ENCODE data around the gene PYROXD2.

The PYROXD2 gene

DNA sequence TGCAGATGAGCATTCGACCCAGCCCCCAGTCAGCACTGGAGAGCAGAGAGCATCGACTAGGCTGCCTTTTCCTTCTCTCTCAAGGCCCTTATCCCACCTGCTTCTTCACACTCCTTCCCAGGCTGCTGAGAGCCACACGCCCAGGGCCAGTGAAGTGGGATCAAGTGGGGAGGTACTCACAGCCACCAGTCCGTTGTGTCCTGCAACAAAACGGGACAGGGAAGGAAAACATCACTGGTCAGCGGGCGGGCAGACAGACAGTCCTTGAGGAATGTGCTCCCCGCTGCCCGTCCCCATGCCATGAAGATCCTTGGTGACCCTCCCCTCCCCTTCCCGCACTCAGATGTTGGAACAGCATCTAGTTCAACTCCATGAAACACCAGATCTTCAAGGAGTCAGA, 4.2 kb downstream of the PYROXD2 start:
- no peak for DNase-seq (ENCODE audit: low spot score)
- ATAC-seq (ENCODE audit: low read depth), result no peak
- Histone ChIP-seq H3K9me3 (ENCODE audit: severe bottlenecking) (no peaks in the 10 kb centered on the region), H3K36me3 (ENCODE audit: low read depth) (no peaks in the 10 kb centered on the region), H3K4me3 (ENCODE audit: severe bottlenecking) (no peak overlapping the region), H3K27me3 (ENCODE audit: insufficient read depth, poor library complexity, severe bottlenecking) (no peaks in the 10 kb centered on the region), H3K4me1 (ENCODE audit: insufficient read depth, poor library complexity, severe bottlenecking) (peaks cover 4% of the 10 kb centered on the region), H3K27ac (ENCODE audit: poor library complexity, severe bottlenecking) (no peak overlapping the region)
- TF ChIP-seq, protein P1, sequence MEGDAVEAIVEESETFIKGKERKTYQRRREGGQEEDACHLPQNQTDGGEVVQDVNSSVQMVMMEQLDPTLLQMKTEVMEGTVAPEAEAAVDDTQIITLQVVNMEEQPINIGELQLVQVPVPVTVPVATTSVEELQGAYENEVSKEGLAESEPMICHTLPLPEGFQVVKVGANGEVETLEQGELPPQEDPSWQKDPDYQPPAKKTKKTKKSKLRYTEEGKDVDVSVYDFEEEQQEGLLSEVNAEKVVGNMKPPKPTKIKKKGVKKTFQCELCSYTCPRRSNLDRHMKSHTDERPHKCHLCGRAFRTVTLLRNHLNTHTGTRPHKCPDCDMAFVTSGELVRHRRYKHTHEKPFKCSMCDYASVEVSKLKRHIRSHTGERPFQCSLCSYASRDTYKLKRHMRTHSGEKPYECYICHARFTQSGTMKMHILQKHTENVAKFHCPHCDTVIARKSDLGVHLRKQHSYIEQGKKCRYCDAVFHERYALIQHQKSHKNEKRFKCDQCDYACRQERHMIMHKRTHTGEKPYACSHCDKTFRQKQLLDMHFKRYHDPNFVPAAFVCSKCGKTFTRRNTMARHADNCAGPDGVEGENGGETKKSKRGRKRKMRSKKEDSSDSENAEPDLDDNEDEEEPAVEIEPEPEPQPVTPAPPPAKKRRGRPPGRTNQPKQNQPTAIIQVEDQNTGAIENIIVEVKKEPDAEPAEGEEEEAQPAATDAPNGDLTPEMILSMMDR (IDR thresholded peaks at IDR 0.05; ENCODE audit: poor library complexity, severe bottlenecking), result no peak

DNA sequence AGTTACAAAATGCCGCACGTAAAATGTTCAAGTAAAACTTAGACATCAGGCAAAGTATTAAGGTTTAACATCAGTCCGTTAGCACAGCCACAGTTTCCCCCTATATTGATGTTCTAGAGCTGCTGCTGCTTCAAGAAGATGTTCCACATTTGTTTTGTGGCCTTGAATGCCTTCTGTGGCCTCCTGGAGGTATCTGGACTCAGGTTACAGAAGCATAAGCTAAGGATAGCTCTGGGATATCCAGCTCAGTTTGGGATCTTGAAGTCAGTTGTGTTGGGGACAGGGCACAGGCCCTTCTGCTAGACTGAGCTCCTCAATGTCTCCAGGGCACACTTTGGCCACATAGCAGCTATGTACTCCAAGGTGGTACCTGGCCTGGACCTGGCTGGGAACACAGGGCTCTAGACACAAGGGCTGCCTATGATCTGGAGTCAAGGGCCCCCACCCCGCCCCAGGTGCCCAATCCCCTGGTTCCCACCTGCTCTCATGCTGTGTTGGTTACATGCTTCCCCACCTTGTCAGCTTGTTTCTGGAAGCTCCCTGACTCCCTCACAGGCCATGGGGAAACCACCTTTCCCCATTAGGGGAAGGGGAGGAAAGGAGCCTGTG, 4.7 kb downstream of the PYROXD2 start:
- H3K27ac ChIP-seq (ENCODE audit: poor library complexity, severe bottlenecking), result no peak overlapping the region
- TF ChIP-seq, protein P1 (IDR thresholded peaks at IDR 0.05; ENCODE audit: poor library complexity, severe bottlenecking), result no peak
- peaks cover 1% of the 10 kb centered on the region for H3K4me1 ChIP-seq (ENCODE audit: insufficient read depth, poor library complexity, severe bottlenecking)
- ATAC-seq (ENCODE audit: low read depth) (no peak), DNase-seq (ENCODE audit: low spot score) (no peak)
- no peaks in the 10 kb centered on the region for H3K9me3 ChIP-seq (ENCODE audit: severe bottlenecking)
- no peaks in the 10 kb centered on the region for H3K27me3 ChIP-seq (ENCODE audit: insufficient read depth, poor library complexity, severe bottlenecking)
- no peaks in the 10 kb centered on the region for H3K36me3 ChIP-seq (ENCODE audit: low read depth)
- no peak overlapping the region for H3K4me3 ChIP-seq (ENCODE audit: severe bottlenecking)

DNA sequence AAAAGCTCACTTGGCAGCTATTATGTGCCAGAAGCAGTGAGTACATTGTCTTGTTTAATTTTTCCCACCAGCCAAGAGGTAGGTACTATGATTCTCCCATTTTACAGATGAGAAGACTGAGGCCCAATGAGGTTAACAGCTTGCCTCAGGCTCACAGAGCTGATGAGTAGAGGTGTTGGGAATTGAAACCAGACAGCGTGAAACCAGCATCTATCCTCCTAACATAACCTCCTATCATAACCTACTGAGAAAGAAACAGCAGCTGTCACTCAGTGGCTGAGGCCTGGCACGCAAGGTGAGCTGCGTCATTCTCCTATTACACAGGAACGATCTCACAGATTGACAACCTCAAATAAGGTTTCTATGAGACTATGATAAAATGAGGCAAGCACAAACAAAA, 6.2 kb downstream of the PYROXD2 start:
- no peak for ATAC-seq (ENCODE audit: low read depth)
- TF ChIP-seq, protein P1 (IDR thresholded peaks at IDR 0.05; ENCODE audit: poor library complexity, severe bottlenecking), result no peak
- H3K36me3 ChIP-seq (ENCODE audit: low read depth), result no peaks in the 10 kb centered on the region
- no peaks in the 10 kb centered on the region for H3K9me3 ChIP-seq (ENCODE audit: severe bottlenecking)
- no peak overlapping the region for H3K27ac ChIP-seq (ENCODE audit: poor library complexity, severe bottlenecking)
- DNase-seq (ENCODE audit: low spot score), result no peak
- H3K4me3 ChIP-seq (ENCODE audit: severe bottlenecking), result no peak overlapping the region
- no peaks in the 10 kb centered on the region for H3K27me3 ChIP-seq (ENCODE audit: insufficient read depth, poor library complexity, severe bottlenecking)
- peaks cover 11% of the 10 kb centered on the region for H3K4me1 ChIP-seq (ENCODE audit: insufficient read depth, poor library complexity, severe bottlenecking)

DNA sequence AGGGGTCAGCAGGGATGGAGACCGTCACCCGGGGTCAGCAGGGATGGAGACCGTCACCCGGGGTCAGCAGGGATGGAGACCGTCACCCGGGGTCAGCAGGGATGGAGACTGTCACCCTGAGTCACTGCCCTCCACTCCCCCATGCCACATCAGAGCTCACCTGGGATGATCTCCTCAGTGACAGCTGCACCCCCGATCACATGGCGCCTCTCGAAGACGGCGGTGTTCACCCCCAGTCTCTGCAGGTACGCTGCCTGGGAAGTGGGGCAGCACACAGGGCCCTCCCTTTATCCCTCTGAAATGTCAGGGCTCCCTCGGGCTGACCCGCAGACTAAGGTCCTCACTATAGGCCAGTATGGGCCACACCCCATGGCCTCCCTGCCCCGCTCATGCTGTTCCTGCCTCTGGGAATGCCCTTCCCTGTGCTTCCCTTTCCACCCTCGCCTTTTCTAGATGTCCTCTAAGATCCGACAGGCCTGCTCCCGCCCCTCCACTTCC, 7.2 kb downstream of the PYROXD2 start:
- Histone ChIP-seq H3K27me3 (ENCODE audit: insufficient read depth, poor library complexity, severe bottlenecking) (no peaks in the 10 kb centered on the region), H3K4me1 (ENCODE audit: insufficient read depth, poor library complexity, severe bottlenecking) (peaks cover 13% of the 10 kb centered on the region), H3K4me3 (ENCODE audit: severe bottlenecking) (no peak overlapping the region), H3K36me3 (ENCODE audit: low read depth) (no peaks in the 10 kb centered on the region), H3K27ac (ENCODE audit: poor library complexity, severe bottlenecking) (no peak overlapping the region), H3K9me3 (ENCODE audit: severe bottlenecking) (no peaks in the 10 kb centered on the region)
- ATAC-seq (ENCODE audit: low read depth) (no peak), DNase-seq (ENCODE audit: low spot score) (no peak)
- TF ChIP-seq, protein P1 (IDR thresholded peaks at IDR 0.05; ENCODE audit: poor library complexity, severe bottlenecking), result no peak

DNA sequence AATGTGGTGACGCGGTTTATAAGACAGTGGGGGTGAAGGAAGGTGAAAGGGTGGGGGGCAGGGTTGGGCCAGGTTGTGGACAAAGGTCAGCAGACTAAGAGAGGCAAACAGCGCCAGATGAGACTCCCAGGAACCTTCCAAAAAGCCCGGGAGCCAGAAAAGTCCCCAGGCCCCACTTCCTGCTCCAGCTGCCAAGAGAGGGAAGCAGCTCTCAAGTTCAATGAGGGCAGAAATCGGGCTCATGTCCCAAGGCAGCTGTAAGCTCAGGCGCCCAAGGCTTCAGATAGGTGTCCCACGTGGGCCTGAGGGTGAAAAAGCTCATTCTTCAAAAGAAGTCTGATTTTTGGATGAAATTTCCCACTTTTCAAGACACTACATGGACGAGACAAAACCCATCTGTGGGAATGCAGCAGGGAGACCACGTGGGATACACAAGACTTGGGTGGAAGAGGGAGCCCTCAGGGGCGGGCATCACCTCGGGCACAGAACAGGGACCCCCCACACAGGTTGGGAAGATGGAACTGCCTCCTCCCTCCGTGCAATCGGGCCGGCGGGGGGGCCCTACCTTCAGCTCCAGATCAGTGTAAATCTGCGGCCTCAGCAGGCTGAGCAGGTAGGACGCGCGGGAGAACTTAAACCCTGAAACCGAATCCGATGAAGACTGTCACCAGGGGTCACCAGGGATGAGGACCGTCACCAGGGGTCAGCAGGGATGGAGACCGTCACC, 7.8 kb downstream of the PYROXD2 start:
- Histone ChIP-seq H3K9me3 (ENCODE audit: severe bottlenecking) (no peaks in the 10 kb centered on the region), H3K27ac (ENCODE audit: poor library complexity, severe bottlenecking) (no peak overlapping the region), H3K36me3 (ENCODE audit: low read depth) (no peaks in the 10 kb centered on the region), H3K27me3 (ENCODE audit: insufficient read depth, poor library complexity, severe bottlenecking) (no peaks in the 10 kb centered on the region), H3K4me1 (ENCODE audit: insufficient read depth, poor library complexity, severe bottlenecking) (peaks cover 13% of the 10 kb centered on the region), H3K4me3 (ENCODE audit: severe bottlenecking) (no peak overlapping the region)
- TF ChIP-seq, protein P1 (IDR thresholded peaks at IDR 0.05; ENCODE audit: poor library complexity, severe bottlenecking), result no peak
- DNase-seq (ENCODE audit: low spot score) (no peak), ATAC-seq (ENCODE audit: low read depth) (no peak)
